Measurements from ENCODE around the gene TMTC3.

GRCh38 chr12:88223519-88223918 is 81.4 kb downstream of the TMTC3 start:
- TF ChIP-seq RFX5 (IDR thresholded peaks at IDR 0.05; ENCODE audit: low read length) (no peak), POLR2AphosphoS5 (IDR thresholded peaks at IDR 0.05; ENCODE audit: low read depth, low read length) (no peak), YY1 (IDR thresholded peaks at IDR 0.05; ENCODE audit: low read depth) (no peak), MAX (IDR thresholded peaks at IDR 0.05; ENCODE audit: low read depth) (no peak), USF2 (IDR thresholded peaks at IDR 0.05; ENCODE audit: borderline replicate concordance, low read depth, low read length) (no peak), EP300 (IDR thresholded peaks at IDR 0.05; ENCODE audit: borderline replicate concordance in 1 of 2, low read depth in 1 of 2, low read length in 1 of 2) (no peak), GATA2 (CRISPR knock-in tag; IDR thresholded peaks at IDR 0.05) (no peak), CTCF (IDR thresholded peaks at IDR 0.05) (no peak), RAD21 (IDR thresholded peaks at IDR 0.05; ENCODE audit: low read length) (no peak), NRF1 (IDR thresholded peaks at IDR 0.05; ENCODE audit: low read depth, low read length) (no peak), JUND (IDR thresholded peaks at IDR 0.05) (no peak), TEAD4 (IDR thresholded peaks at IDR 0.05; ENCODE audit: borderline replicate concordance, insufficient read depth) (no peak), EZH2phosphoT487 (IDR thresholded peaks at IDR 0.05; ENCODE audit: borderline replicate concordance, low read depth) (no peak), PBX3 (IDR thresholded peaks at IDR 0.05) (no peak)

Measured in SK-N-SH (cell line).